Stimulated activated CD4-positive, alpha-beta T cell treated with anti-CD3 and anti-CD28 coated beads, Interleukin-12 subunit alpha, Interleukin-12 subunit beta, amount 100 ng/mL, for 48 hours (primary cell): Measurements from ENCODE around the gene ANO3.

Source experiments
- DNase-seq, 3 donors: peaks; one replicate each; pipeline ENCODE4 v3.0.0-alpha.2; 2020; ENCODE audit warnings: low read depth in 2 of 3, low spot score in 1 of 3

Gene ANO3

GRCh38 chr11:26703411-26704191, 371.7 kb downstream of the ANO3 start:
- no peak for DNase-seq

DNA sequence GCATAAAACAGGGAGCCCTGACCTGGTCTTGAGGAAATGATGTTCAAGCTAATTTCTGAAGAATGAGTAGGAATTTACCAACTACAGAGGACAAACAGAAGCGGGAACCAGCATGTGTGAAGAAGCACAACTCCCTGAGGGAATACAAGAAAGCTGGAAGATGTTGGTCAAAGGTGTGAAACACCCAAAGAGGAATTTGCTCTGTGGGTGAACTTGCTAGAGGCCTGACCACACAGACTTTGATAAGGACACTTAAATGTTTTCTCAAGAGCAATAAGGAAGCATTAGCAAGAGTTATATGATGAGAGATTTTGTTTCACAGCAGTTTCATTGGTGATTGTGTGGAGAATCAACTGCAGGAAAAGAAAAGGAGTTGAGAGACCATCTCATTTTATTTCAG, 372.3 kb downstream of the ANO3 start:
- no peak for DNase-seq

- no peak for DNase-seq
Measured at GRCh38 chr11:26706181-26706580, 374.3 kb downstream of the ANO3 start.

DNA sequence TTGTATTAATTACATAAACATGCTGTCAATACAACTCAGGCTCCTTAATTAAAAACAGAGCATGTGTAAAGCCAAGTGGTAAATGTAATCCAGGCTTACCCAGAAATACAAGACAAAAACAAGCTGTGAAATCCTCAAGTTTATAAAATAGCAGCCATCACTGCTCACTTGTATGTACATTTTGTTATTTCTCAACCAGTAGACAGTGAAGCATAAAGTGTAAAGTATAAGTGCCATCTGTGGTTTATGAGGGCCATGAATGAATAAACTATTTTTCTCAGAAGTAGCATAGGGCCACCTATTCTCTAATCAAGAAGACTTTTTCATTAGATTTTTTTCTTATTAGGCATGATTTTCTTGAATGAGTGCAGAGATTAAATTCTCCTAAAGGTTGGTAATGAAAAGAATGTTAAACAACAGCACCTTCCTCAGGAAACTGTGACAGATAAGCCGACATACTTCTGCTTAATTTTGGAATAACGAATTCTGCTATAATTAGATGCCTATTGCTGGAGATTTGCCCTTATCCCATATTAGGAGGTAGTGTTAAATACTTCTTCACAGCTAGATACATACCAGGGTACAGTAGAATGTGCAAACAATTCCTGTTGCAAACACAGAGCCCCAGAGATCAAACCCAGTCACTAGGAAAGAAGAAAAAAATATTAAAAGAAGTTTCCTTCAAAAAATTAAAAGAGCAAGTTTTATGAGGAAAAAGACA, 377.0 kb downstream of the ANO3 start:
- no peak for DNase-seq

GRCh38 chr11:26710489-26710888, 378.6 kb downstream of the ANO3 start:
- no peak for DNase-seq

- DNase-seq, result no peak
Measured at GRCh38 chr11:26712497-26712896, 380.6 kb downstream of the ANO3 start.
